ENCODE results near the gene IFI44L.

The IFI44L gene

DNA sequence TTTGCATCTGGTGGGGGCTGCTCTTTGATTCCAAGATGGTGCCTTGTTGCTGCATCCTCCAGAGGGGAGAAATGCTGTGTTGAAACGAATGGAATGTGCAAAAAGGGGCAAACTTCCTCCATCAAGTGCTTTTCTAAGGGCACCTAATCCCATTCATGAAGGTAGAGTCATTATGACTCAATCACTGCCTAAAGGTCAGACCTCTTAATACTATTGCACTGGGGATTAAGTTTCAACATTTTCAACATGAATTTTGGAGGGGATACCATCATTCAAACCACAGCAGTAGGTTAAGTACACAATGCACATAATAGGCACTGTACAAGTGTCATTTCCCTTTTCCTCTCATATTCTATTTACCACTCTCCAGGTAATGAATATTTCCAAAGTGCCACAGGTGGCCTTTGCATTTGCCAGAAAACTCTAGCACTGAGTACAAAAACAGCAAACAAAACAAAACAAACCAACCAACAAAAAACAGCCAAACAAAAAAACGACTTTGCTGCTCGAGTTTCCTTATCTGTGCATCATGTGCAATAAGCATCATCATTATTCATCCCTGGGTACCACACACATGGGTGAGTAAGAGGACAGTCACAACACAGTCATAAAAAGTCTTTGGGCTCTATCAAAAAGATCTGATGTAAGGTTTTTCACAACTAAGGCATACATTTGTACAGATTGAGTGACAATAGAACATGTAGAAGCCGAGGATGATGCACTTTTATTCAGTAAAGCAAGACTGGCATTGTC lies 71.9 kb downstream of the IFI44L start:
- no peak for DNase-seq
